ENCODE data around the gene UFSP2. TPM values are rescaled to one million over a fixed set of nuclear protein-coding genes. Genes with fewer than 3 reads are reported as not detected.
A peak's percentile ranks its signal among the peaks of the same experiment; 100 is the strongest.

UFSP2 gene
- total and polyA plus RNA-seq, 11 donors = 17.7 to 52.4 (median 35.0) TPM

GRCh38 chr4:185380320-185380719, 45.4 kb downstream of the UFSP2 start:
- Histone ChIP-seq H3K9me3 (peaks cover 0 to 14% (median 0%) of the 10 kb centered on the region in 12 donors), H3K36me3 (no peaks in the 10 kb centered on the region), H3K4me1 (peaks cover 0 to 10% (median 0%) of the 10 kb centered on the region in 12 donors), H3K27ac (no peak overlapping the region), H3K27me3 (no peaks in the 10 kb centered on the region), H3K4me3 (no peak overlapping the region)
- WGBS, 4 donors = 88 to 92% (median 89%) methylated on average over 1 of the region's 1 CpG
- DNase-seq (no peak), ATAC-seq (no peak)
- TF ChIP-seq POLR2A (IDR thresholded peaks at IDR 0.05) (no peak), CTCF (IDR thresholded peaks at IDR 0.05) (no peak)
- intact Hi-C loops (cut with DNase I) = loop anchor here in 1 of 10 donors (5.0 kb wide), 1 partner anchor 33 kb away; no protein-coding TSS in a partner anchor

GRCh38 chr4:185379326-185380295, 46.2 kb downstream of the UFSP2 start:
- intact Hi-C loops (cut with DNase I) = loop anchor here in 1 of 10 donors (5.0 kb wide), 1 partner anchor 32 kb away; no protein-coding TSS in a partner anchor
- H3K27ac ChIP-seq = no peak overlapping the region

GRCh38 chr4:185378264-185378663, 47.5 kb downstream of the UFSP2 start:
- no peak for TF ChIP-seq POLR2A (IDR thresholded peaks at IDR 0.05)
- TF ChIP-seq CTCF (IDR thresholded peaks at IDR 0.05) = no peak
- H3K4me1 ChIP-seq = peaks cover 0 to 7% (median 0%) of the 10 kb centered on the region in 12 donors

More at GRCh38 chr4:185379326-185380295, 46.2 kb downstream of the UFSP2 start:
- Histone ChIP-seq H3K27me3 (no peaks in the 10 kb centered on the region), H3K36me3 (no peaks in the 10 kb centered on the region), H3K4me3 (no peak overlapping the region), H3K4me1 (peaks cover 0 to 8% (median 0%) of the 10 kb centered on the region in 12 donors), H3K9me3 (peaks cover 0 to 14% (median 0%) of the 10 kb centered on the region in 12 donors)
- 96 to 98% (median 96%) methylated on average over 13 of the region's 13 CpGs for WGBS, 4 donors
- DNase-seq (no peak), ATAC-seq (no peak)
- no peak for TF ChIP-seq CTCF (IDR thresholded peaks at IDR 0.05)
- no peak for TF ChIP-seq POLR2A (IDR thresholded peaks at IDR 0.05)

DNA sequence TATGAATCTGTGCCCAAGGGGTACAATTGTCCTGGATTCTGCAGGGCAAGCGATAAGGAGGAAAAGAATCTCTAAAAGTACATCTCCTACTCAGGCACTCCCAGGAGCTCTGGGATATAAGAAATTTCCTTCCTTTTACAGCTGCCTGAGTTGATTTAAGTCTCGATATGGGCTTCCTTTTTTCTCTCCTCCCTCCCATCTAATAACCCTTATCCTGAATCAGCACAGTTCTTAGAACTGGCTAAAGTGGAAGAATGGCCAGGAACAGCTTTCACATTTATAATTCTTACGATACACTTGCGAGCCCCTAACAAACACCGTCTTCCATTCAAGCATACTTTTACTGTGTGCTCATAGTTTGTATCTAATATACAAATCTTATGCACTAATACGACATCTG, 51.2 kb downstream of the UFSP2 start:
- Histone ChIP-seq H3K27ac (no peak overlapping the region), H3K9me3 (no peaks in the 10 kb centered on the region), H3K4me1 (peaks cover 0 to 7% (median 0%) of the 10 kb centered on the region in 12 donors), H3K36me3 (peaks cover 0 to 39% (median 18%) of the 10 kb centered on the region in 9 donors), H3K4me3 (no peak overlapping the region), H3K27me3 (no peaks in the 10 kb centered on the region)
- 62 to 74% (median 69%) methylated on average over 6 of the region's 6 CpGs for WGBS, 4 donors
- TF ChIP-seq CTCF (IDR thresholded peaks at IDR 0.05) (no peak), POLR2A (IDR thresholded peaks at IDR 0.05) (no peak)
- ATAC-seq = peak in 1 of 4 donors; percentile 50
- intact Hi-C loops (cut with DNase I) = loop anchor here in 1 of 10 donors (5.0 kb wide), 1 partner anchor 37 kb away; no protein-coding TSS in a partner anchor
- DNase-seq = no peak

More at GRCh38 chr4:185378264-185378663, 47.5 kb downstream of the UFSP2 start:
- DNase-seq = no peak
- WGBS, 4 donors = 91 to 99% (median 95%) methylated on average over 6 of the region's 6 CpGs
- no peak for ATAC-seq
- Histone ChIP-seq H3K27ac (no peak overlapping the region), H3K9me3 (peaks cover 0 to 14% (median 0%) of the 10 kb centered on the region in 12 donors), H3K27me3 (no peaks in the 10 kb centered on the region), H3K36me3 (peaks cover 0 to 8% (median 0%) of the 10 kb centered on the region in 9 donors), H3K4me3 (no peak overlapping the region)
- intact Hi-C loops (cut with DNase I) = no loop called here

Measured in heart left ventricle (tissue), 16 donors.